SHP77 treated with DMSO at 0.1 percent for 48 hours (cell line): ENCODE measurements around the gene KRTAP10-2.
"Not testable (repeated sequence)": the region's sequence is repeated elsewhere in the genome, so short reads cannot be mapped to it uniquely, and the experiment has no call there.

Source experiments
- DNase-seq: peaks from one replicate; lab custom pipeline; 2025; lab: John Stamatoyannopoulos, UW

Gene KRTAP10-2

GRCh38 chr21:44567481-44568171 lies 16.3 kb upstream of the KRTAP10-2 start:
- no peak for DNase-seq

DNA sequence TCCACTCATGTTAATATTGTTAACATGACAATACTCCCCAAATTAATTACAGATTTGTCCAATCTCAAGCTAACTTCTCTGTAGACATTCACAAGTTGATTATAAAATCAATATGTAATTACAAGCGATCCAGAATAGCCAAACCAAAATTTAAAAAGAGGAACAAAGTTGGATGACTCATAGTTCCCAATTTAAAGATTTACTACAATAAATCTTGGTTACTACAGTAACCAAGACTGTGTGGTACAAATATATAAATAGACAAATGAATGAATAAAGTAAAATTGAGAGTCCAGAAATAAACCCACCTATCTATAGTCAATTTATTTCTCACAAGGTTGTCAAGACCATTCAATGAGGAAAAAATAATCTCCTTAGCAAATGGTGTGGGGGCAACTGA lies 15.1 kb upstream of the KRTAP10-2 start:
- no peak for DNase-seq

GRCh38 chr21:44564886-44565598 lies 13.7 kb upstream of the KRTAP10-2 start:
- DNase-seq, result no peak

DNA sequence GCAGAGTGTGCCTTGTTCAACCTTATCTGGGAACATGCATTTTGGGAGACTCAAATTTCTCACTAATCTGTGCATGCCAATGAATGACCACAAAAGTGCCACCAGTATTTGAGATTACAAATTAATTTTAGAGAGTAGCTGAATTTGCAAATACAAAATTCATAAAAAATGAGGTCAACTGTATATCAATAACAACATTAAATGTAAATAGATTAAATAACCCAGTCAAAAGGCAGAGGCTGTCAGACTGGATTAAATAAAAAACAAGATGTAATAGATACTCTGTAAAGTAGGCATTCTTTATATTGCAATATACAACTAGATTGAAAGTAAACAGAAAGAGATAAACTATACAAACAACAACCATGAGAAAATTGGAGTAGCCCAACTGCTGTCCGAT lies 12.8 kb upstream of the KRTAP10-2 start:
- no peak for DNase-seq

GRCh38 chr21:44558695-44559094 lies 7.4 kb upstream of the KRTAP10-2 start, which contains the start of gene KRTAP10-3:
KRTAP10-3 (minus strand) TSS chr21:44558795; CDS start chr21:44558715, 80 bp downstream.
- no peak for DNase-seq

DNA sequence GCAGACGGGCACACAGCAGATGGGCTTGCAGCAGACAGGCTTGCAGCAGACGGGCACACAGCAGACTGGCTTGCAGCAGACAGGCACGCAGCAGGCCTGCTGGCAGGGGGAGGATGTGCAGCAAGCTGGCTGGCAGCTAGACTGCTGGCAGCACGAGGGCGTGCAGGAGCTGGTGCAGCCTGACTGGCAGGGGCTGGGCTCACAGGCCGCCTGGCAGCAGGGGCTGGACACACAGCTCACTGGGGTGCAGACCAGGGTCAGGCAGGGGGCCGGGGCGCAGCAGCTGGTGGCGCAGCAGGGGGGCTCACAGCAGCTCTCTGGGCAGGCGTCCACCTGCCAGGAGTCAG lies 7.0 kb upstream of the KRTAP10-2 start:
- DNase-seq, result not testable (repeated sequence)

GRCh38 chr21:44557491-44558328 lies 6.4 kb upstream of the KRTAP10-2 start:
- DNase-seq, result no peak

- no peak for DNase-seq
Measured at GRCh38 chr21:44556879-44557278, 5.6 kb upstream of the KRTAP10-2 start.

DNA sequence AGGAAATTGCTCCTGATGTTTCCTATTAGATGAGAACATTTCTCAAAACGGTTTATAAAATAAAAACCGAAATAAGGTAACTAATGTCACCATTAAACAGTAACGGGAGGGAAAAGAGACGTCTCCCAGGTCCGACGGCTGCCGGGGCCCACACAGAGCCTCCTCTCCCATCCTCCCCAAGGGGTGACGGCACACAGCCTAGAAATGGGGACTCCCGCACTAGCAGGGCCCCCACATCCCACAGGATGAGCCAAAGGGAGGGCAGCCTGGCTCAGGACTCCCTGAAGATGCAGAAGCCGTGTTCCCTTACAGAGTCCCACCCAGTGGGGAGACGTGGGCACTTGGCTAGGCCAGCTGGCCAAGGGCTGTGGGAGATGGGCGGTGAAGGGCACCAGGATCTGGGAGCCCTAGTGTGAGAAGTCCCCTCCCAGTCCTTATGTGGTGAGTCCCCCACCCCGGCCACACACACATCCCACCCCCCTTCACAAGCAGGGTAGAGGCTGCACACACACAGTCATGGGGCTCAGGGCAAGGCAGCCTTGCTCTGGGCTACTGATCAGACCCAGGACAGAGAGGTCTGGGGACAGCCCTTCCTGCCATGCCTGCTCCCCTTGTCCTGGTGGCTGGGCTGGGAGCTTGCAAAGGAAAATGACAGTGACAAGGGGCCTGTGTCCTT lies 4.0 kb upstream of the KRTAP10-2 start:
- no peak for DNase-seq

DNA sequence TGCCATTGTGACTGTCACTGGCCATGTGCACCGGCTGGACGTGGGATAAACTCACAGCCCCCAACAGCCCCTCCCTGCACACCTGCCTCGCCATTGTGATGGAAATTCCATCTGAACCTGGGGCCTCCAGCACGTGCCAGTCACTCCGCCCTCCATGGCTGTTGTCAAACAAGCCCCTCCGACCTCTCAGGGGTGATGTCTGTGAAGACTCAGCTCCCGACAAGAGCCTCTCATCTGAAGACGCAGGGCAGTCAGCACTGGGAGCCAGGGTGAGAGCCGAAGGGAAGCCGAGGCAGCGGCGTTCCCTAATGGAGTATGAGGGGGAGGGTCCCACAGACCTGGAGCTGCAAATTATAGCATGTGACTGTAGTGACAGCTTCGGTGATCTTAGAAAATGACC lies 1.4 kb upstream of the KRTAP10-2 start:
- no peak for DNase-seq

DNA sequence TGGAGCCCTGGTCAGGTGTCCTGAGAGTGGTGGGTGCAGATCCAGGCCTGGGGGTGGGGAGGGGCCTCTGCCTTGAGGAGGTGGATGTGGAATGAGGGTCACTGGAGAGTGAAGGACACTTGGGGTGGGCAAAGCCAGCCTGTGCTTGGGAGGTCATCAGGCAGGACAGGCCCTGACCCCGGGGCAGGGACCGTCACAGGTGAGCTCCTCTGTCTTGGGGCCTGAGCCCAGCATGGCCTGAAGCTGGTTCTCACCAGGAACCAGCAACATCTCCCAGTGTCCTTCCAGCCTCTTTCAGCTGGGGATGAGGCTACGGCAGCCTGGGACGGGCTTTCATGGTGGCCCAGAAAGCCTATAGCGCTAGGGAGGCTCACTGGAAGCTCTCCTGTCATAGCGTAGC lies 831 bp upstream of the KRTAP10-2 start:
- no peak for DNase-seq

DNA sequence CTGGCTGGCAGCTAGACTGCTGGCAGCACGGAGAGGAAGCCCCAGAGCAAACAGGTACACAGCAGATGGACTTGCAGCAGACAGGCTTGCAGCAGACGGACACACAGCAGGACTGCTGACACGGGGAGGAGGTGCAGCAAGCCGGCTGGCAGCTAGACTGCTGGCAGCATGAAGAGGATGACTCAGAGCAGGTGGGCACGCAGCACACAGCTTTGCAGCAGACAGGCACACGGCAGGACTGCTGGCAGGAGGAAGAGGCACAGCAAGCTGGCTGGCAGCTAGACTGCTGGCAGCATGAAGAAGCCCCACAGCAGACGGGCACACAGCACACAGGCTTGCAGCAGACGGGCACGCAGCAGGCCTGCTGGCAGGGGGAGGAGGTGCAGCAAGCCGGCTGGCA lies 498 bp downstream of the KRTAP10-2 start:
- DNase-seq, result no peak

DNA sequence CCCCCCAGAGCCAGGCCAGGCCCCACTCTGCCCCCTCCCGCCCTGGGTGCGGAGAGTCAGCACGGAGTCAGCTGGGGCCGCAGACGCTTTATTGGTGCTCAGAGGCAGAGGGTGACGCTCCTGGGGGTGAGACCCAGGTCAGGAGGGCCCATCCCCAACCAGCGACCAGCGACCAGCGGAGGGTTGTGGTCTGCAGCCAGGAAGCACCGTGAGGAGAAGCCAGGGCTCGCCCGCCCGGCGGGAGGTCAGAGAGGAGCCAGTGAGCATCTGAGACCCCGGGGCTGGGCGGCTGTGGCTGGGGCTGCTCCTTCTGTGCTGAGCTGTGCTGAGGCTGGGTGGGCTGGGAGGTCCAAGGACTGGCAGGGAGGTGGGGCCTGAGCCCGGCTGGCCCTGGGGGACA lies 1.0 kb downstream of the KRTAP10-2 start:
- not testable (repeated sequence) for DNase-seq

DNA sequence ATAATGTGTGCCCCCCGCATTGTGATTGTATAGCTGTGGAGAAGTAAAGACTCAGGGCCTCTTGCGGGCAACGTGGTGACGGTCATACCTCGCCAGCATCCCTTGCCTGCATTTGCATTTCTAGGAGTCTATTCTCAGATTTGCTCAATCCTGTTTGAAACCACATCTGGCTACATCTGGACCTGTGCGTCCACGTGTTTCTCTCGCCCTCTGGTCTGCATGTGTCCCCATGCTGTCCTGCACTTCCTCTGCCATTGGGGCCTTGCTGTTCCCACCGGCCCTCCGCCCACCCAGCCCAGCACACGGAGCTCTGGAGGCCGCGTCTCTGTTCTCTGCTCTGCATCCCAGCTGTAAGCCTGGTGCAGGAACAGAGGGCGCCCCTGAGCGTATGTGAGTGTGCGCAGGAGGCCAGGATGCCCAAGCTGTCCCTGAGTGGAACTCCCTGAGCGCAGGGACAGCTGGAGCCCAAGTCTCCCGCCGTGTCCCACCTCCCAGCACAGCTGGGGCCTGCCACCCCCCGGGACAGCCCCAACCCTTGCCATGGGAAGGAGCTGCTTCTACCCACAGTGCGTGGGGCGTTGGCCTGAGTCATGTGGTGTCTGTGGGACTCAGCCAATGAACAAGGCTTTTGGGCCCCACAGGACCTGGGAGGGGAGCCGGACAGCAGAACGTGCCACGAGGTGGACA lies 1.6 kb downstream of the KRTAP10-2 start:
- no peak for DNase-seq

DNA sequence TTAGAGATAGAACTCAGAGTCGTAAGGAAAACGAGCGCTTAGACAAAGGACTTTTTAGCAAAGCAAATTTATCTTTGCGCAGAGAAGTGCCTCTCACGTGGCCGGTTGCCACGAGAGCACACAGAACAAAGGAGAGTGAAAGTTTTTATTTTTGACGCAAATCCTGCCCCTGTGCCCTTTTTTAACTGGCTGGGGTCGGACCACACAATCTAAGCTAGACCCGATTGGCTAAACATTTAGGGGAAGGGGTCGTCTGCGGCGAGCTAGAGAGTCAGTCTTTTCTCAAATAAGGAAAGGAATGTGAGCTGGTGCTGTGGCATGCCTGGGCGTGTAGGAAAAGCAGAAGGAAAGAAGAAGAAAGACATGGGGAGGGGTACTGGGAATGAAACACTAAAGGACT lies 2.4 kb downstream of the KRTAP10-2 start:
- DNase-seq, result no peak

- DNase-seq, result no peak
Measured at GRCh38 chr21:44548381-44548780, 2.9 kb downstream of the KRTAP10-2 start.

DNA sequence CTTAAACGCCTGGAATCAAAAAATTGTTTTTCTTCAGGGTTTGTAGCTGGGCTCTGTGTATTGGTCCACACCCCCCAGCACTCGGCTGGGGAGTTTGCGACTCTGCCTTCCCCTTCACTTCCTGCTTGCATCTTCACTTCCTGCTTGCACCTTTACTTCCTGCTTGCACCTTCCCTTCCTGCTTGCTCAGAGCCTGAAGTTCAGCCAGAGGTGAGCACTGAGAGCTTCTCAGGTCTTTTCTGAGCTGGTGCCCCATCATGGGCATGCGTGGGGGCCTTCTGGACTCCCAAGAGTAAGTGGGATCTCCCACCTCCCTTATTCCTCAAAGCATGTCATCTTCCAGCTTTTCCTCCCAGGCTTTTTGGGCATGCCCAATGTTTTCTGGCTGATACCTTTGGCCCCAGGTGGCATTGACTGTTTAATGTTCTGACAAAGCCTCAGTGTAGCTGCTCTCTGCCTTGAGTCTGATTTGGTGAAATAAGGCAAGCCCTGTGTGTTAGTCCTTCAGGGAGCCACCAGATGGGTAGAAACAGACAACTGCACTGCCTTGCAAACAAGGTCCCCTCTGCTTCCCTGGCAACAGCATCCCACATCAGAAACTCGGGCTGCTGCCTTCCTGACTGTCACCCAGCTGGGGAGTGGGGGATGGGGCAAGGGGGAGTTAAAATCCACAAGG lies 3.5 kb downstream of the KRTAP10-2 start:
- DNase-seq, result no peak

DNA sequence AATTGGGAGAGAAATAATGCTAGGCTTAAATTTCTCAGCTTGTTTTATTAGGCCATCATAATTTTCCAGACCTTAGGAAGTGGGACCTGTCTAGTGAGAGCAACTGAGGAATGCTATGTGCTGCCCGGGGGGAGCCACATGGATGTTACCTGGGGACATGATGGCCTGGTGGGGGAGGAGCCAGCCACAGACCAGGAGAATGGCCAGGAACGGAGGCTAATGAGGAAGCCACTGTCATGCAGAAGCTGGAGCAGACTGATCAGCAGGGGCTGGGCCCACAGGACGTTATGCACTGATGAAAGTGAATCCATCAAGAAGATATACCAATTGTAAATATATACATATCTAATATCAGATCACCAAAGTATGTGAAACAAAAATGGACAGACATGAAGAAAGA lies 6.7 kb downstream of the KRTAP10-2 start:
- no peak for DNase-seq

DNA sequence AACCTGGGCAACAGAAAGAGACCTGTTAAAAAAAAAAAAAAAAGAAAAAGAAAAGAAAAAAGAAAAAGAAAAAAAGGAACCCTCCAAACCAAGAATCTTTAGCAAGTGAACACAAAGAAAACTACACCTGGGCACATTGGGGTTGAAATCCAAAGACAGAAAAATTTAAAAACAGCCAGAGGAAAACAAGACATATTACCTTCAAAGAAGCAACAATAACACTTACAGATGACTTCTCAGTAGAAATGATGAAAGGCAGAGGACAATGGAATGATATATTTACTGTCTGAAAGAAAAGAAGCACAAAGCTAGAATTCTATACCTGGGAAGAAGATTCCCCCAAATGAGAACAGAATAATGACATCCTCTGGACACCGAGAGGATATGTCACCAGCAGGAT lies 8.6 kb downstream of the KRTAP10-2 start:
- no peak for DNase-seq

GRCh38 chr21:44540741-44541288 lies 10.5 kb downstream of the KRTAP10-2 start:
- no peak for DNase-seq
